Cardiac septum (tissue), 1 donor: ENCODE measurements around the gene XYLT1. TPM values are rescaled to one million over a fixed set of nuclear protein-coding genes. Genes with fewer than 3 reads are reported as not detected.

ENCODE experiments used
- DNase-seq: peaks from one replicate; pipeline ENCODE4 v3.0.0-alpha.2; 2020; ENCODE audit warnings: low spot score
- intact Hi-C: fragments of 100-400 bp; cut with DNase I; formaldehyde crosslinking; loops from one replicate; pipeline ENCODE4 v1.14.0; 2022
- total RNA-seq: library from RNA; stranded (reverse); fragmentation: NEBNext Ultra II Directional; extraction: Animal tissue kit (Norgen Biotek cat#: 25700); gene quantifications from one replicate; pipeline ENCODE4 v1.2.1, GENCODE V29; 2021
- donor health status: DM: no; HTN: no; CAD: no.

The XYLT1 gene
- total RNA-seq, 1 donor from 2014 or later, result 2.9 TPM

GRCh38 chr16:17212606-17213005 lies 258.2 kb downstream of the XYLT1 start:
- intact Hi-C loops, result loop anchor here (10.0 kb wide), 1 partner anchor 162 kb away; no protein-coding TSS in a partner anchor
- DNase-seq, result peak; percentile 43

GRCh38 chr16:17211797-17212196 lies 259.0 kb downstream of the XYLT1 start:
- intact Hi-C loops, result loop anchor here (10.0 kb wide), 1 partner anchor 163 kb away; no protein-coding TSS in a partner anchor
- peak; percentile 24 for DNase-seq

- peak; percentile 27 for DNase-seq
- intact Hi-C loops, result no loop called here
Observed at GRCh38 chr16:17206712-17207111, 264.0 kb downstream of the XYLT1 start.

GRCh38 chr16:17205279-17206211 lies 265.2 kb downstream of the XYLT1 start:
- peak; percentile 14 for DNase-seq
- intact Hi-C loops, result no loop called here

GRCh38 chr16:17204644-17205043 lies 266.1 kb downstream of the XYLT1 start:
- no peak for DNase-seq
- intact Hi-C loops, result no loop called here

- DNase-seq, result peak; percentile 20
- intact Hi-C loops, result no loop called here
Observed at GRCh38 chr16:17204206-17204605, 266.6 kb downstream of the XYLT1 start.

- DNase-seq, result no peak
- intact Hi-C loops, result no loop called here
Observed at GRCh38 chr16:17203424-17203823, 267.3 kb downstream of the XYLT1 start.

GRCh38 chr16:17199135-17199534 lies 271.6 kb downstream of the XYLT1 start:
- no peak for DNase-seq
- intact Hi-C loops, result loop anchor here (10.0 kb wide), 1 partner anchor 266 kb away; no protein-coding TSS in a partner anchor

- intact Hi-C loops, result loop anchor here (10.0 kb wide), 1 partner anchor 268 kb away; no protein-coding TSS in a partner anchor
- DNase-seq, result no peak
Observed at GRCh38 chr16:17196526-17196925, 274.2 kb downstream of the XYLT1 start.

GRCh38 chr16:17194190-17194780 lies 276.5 kb downstream of the XYLT1 start:
- intact Hi-C loops, result loop anchor here (10.0 kb wide), 1 partner anchor 271 kb away; no protein-coding TSS in a partner anchor

GRCh38 chr16:17193566-17194100 lies 277.1 kb downstream of the XYLT1 start:
- intact Hi-C loops, result loop anchor here (10.0 kb wide), 1 partner anchor 271 kb away; no protein-coding TSS in a partner anchor

More at GRCh38 chr16:17194190-17194780, 276.5 kb downstream of the XYLT1 start:
- DNase-seq, result peak; percentile 80

GRCh38 chr16:17184026-17184425 lies 286.7 kb downstream of the XYLT1 start:
- intact Hi-C loops, result no loop called here
- no peak for DNase-seq

More at GRCh38 chr16:17193566-17194100, 277.1 kb downstream of the XYLT1 start:
- DNase-seq, result no peak

- DNase-seq, result no peak
- intact Hi-C loops, result no loop called here
Observed at GRCh38 chr16:17177959-17178905, 292.5 kb downstream of the XYLT1 start.

- no peak for DNase-seq
- intact Hi-C loops, result no loop called here
Observed at GRCh38 chr16:17177242-17177958, 293.4 kb downstream of the XYLT1 start.

- DNase-seq, result no peak
- intact Hi-C loops, result no loop called here
Observed at GRCh38 chr16:17176199-17176598, 294.6 kb downstream of the XYLT1 start.

- intact Hi-C loops, result no loop called here
Observed at GRCh38 chr16:17173281-17173680, 297.5 kb downstream of the XYLT1 start.

GRCh38 chr16:17171250-17172143 lies 299.3 kb downstream of the XYLT1 start:
- intact Hi-C loops, result no loop called here
- DNase-seq, result no peak

More at GRCh38 chr16:17173281-17173680, 297.5 kb downstream of the XYLT1 start:
- peak; percentile 87 for DNase-seq
